WTC11 (cell line): ENCODE results near the gene SOX9. TPM values are rescaled to one million over a fixed set of nuclear protein-coding genes. Genes with fewer than 3 reads are reported as not detected.
A peak's percentile ranks its signal among the peaks of the same experiment; 100 is the strongest.

Source experiments
- ATAC-seq: fragments of 200-7000 bp; cut with Tn5 transposase; 2 replicates; pipeline ENCODE4 v1.10.0; 2021; ENCODE audit warnings: mild to moderate bottlenecking, moderate library complexity
- CTCF ChIA-PET: fragments of 300-600 bp; sonication (Branson Sonifier 250); formaldehyde crosslinking; loops from one replicate; lab custom pipeline; 2021; ENCODE audit warnings: antibody characterized with exemption; lab: Charles Lee
- POLR2A ChIA-PET: fragments of 350-600 bp; sonication (Branson Sonifier 250); formaldehyde crosslinking; loops from one replicate; lab custom pipeline; 2021; ENCODE audit warnings: antibody characterized with exemption; lab: Charles Lee
- DNase-seq: peaks from one replicate; pipeline ENCODE4 v3.0.0; 2021; ENCODE audit warnings: low spot score
- H3K27ac Mint-ChIP-seq: 2 replicates; pipeline ENCODE4 v1.8.0; 2021; ENCODE audit warnings: mixed read lengths
- H3K27me3 Mint-ChIP-seq: 2 replicates; pipeline ENCODE4 v1.8.0; 2021; ENCODE audit warnings: low read depth, mild to moderate bottlenecking, moderate library complexity, mixed read lengths
- H3K36me3 Mint-ChIP-seq: 2 replicates; pipeline ENCODE4 v1.8.0; 2021; ENCODE audit warnings: mixed read lengths
- H3K4me1 Mint-ChIP-seq: 2 replicates; pipeline ENCODE4 v1.8.0; 2022; ENCODE audit warnings: mixed read lengths
- H3K4me3 Mint-ChIP-seq: 2 replicates; pipeline ENCODE4 v1.8.0; 2021; ENCODE audit warnings: mild to moderate bottlenecking, moderate library complexity, mixed read lengths
- H3K9me3 Mint-ChIP-seq: 2 replicates; pipeline ENCODE4 v1.8.0; 2021; ENCODE audit warnings: mixed read lengths
- CREB1 ChIP-seq: sonication (generic); formaldehyde crosslinking; IDR thresholded peaks from 2 replicates; pipeline ENCODE4 v1.8.0; 2023; ENCODE audit warnings: mild to moderate bottlenecking, missing genetic modification reagents
- E2F5 ChIP-seq: sonication (generic); formaldehyde crosslinking; IDR thresholded peaks from 2 replicates; pipeline ENCODE4 v1.8.1; 2022; ENCODE audit warnings: mild to moderate bottlenecking, moderate library complexity, missing genetic modification reagents
- ELF4 ChIP-seq: sonication (generic); formaldehyde crosslinking; IDR thresholded peaks from 2 replicates; pipeline ENCODE4 v1.8.1; 2022; ENCODE audit warnings: low read depth, mild to moderate bottlenecking, moderate library complexity, missing genetic modification reagents
- ESRRA ChIP-seq: sonication (generic); formaldehyde crosslinking; IDR thresholded peaks from 2 replicates; pipeline ENCODE4 v1.8.1; 2022; ENCODE audit warnings: mild to moderate bottlenecking, missing genetic modification reagents, borderline replicate concordance
- ETV6 ChIP-seq: sonication (generic); formaldehyde crosslinking; IDR thresholded peaks from 2 replicates; pipeline ENCODE4 v1.8.1; 2022; ENCODE audit warnings: mild to moderate bottlenecking, missing genetic modification reagents
- FOXK1 ChIP-seq: sonication (generic); formaldehyde crosslinking; IDR thresholded peaks from 2 replicates; pipeline ENCODE4 v1.8.0; 2022; ENCODE audit warnings: mild to moderate bottlenecking, moderate library complexity, missing genetic modification reagents
- GABPB1 ChIP-seq: sonication (generic); formaldehyde crosslinking; IDR thresholded peaks from 2 replicates; pipeline ENCODE4 v1.8.1; 2023; ENCODE audit warnings: mild to moderate bottlenecking, missing genetic modification reagents
- MYBL2 ChIP-seq: sonication (generic); formaldehyde crosslinking; IDR thresholded peaks from 2 replicates; pipeline ENCODE4 v1.8.1; 2023; ENCODE audit warnings: mild to moderate bottlenecking, moderate library complexity, missing genetic modification reagents
- OVOL2 ChIP-seq: fragments of 250-450 bp; sonication (Bioruptor Pico); IDR thresholded peaks from 2 replicates; pipeline ENCODE4 v1.9.0; 2021; ENCODE audit warnings: mild to moderate bottlenecking, borderline replicate concordance
- SOX15 ChIP-seq: fragments of 250-450 bp; sonication (Bioruptor Pico); IDR thresholded peaks from 2 replicates; pipeline ENCODE4 v1.9.0; 2021; ENCODE audit warnings: mild to moderate bottlenecking
- STAT6 ChIP-seq: sonication (generic); formaldehyde crosslinking; conservative IDR thresholded peaks from 2 replicates; pipeline ENCODE4 v1.8.1; 2023; ENCODE audit warnings: mild to moderate bottlenecking, low read depth, missing genetic modification reagents, moderate library complexity
- TCF7 ChIP-seq: sonication (generic); formaldehyde crosslinking; IDR thresholded peaks from 2 replicates; pipeline ENCODE4 v1.8.0; 2022; ENCODE audit warnings: mild to moderate bottlenecking, low read depth, missing genetic modification reagents, moderate library complexity
- TEAD1 ChIP-seq: sonication (generic); formaldehyde crosslinking; IDR thresholded peaks from 2 replicates; pipeline ENCODE4 v1.8.0; 2022; ENCODE audit warnings: mild to moderate bottlenecking, missing genetic modification reagents
- TP53 ChIP-seq: sonication (generic); formaldehyde crosslinking; IDR thresholded peaks from 2 replicates; pipeline ENCODE4 v1.8.1; 2023; ENCODE audit warnings: mild to moderate bottlenecking, missing genetic modification reagents
- ZNF263 ChIP-seq: sonication (generic); formaldehyde crosslinking; IDR thresholded peaks from 2 replicates; pipeline ENCODE4 v1.8.1; 2022; ENCODE audit warnings: low read depth, mild to moderate bottlenecking, moderate library complexity, missing genetic modification reagents
- ZNF281 ChIP-seq: sonication (generic); formaldehyde crosslinking; IDR thresholded peaks from 2 replicates; pipeline ENCODE4 v1.8.0; 2023; ENCODE audit warnings: mild to moderate bottlenecking, missing genetic modification reagents
- ZNF416 ChIP-seq: fragments of 250-450 bp; sonication (Bioruptor Pico); IDR thresholded peaks from 2 replicates; pipeline ENCODE4 v1.9.0; 2021; ENCODE audit warnings: mild to moderate bottlenecking, inconsistent platforms
- ZNF671 ChIP-seq: fragments of 250-450 bp; sonication (Bioruptor Pico); IDR thresholded peaks from 2 replicates; pipeline ENCODE4 v1.8.0; 2021; ENCODE audit warnings: mild to moderate bottlenecking
- total RNA-seq: library from RNA; stranded (reverse); gene quantifications from 3 replicates; pipeline ENCODE4 v1.2.3, GENCODE V29; 2021

Gene SOX9
- total RNA-seq, 1 experiment from 2014 or later: 8.1 TPM

GRCh38 chr17:72125742-72126141 is 4.9 kb downstream of the SOX9 start:
- no peak for DNase-seq
- CTCF ChIA-PET: no interaction called here
- Mint-ChIP-seq H3K9me3 (no peaks in the 10 kb centered on the region), H3K4me1 (peaks cover 45% of the 10 kb centered on the region), H3K27me3 (peaks cover 11% of the 10 kb centered on the region)
- POLR2A ChIA-PET: no interaction called here
- TF ChIP-seq STAT6 (no peak), ELF4 (no peak), E2F5 (CRISPR knock-in tag) (no peak), GABPB1 (CRISPR knock-in tag) (0 out of 2 replicates have a peak, but pooled peaks have one; percentile 3), MYBL2 (CRISPR knock-in tag) (no peak), ZNF281 (no peak)
- TF ChIP-seq, all 79 proteins: peak for 1
- no peak for ATAC-seq
- Mint-ChIP-seq H3K4me3 (no peak overlapping the region), H3K36me3 (peaks cover 7% of the 10 kb centered on the region), H3K27ac (no peak overlapping the region)

GRCh38 chr17:72126575-72127486 is 6.0 kb downstream of the SOX9 start:
- no peak for DNase-seq
- no peak for ATAC-seq
- Mint-ChIP-seq H3K27me3 (peaks cover 9% of the 10 kb centered on the region), H3K9me3 (no peaks in the 10 kb centered on the region), H3K4me1 (peaks cover 45% of the 10 kb centered on the region), H3K4me3 (no peak overlapping the region), H3K36me3 (peaks cover 7% of the 10 kb centered on the region), H3K27ac (no peak overlapping the region)
- POLR2A ChIA-PET: no interaction called here
- CTCF ChIA-PET: no interaction called here
- TF ChIP-seq TP53 (no peak), ETV6 (CRISPR knock-in tag) (no peak), FOXK1 (no peak), ZNF671 (CRISPR knock-in tag) (no peak), ZNF416 (CRISPR knock-in tag) (no peak), TCF7 (CRISPR knock-in tag) (no peak), SOX15 (CRISPR knock-in tag) (no peak), TEAD1 (CRISPR knock-in tag) (no peak), CREB1 (no peak), OVOL2 (CRISPR knock-in tag) (no peak), ESRRA (CRISPR knock-in tag) (no peak), ZNF281 (no peak), ZNF263 (CRISPR knock-in tag) (no peak)
